HCT116 (cell line): ENCODE data around the gene S100A10. TPM values are rescaled to one million over a fixed set of nuclear protein-coding genes. Genes with fewer than 3 reads are reported as not detected.

Source experiments
- ATAC-seq: fragments of 200-7000 bp; cut with Tn5 transposase; 2 replicates; pipeline ENCODE4 v1.9.1; 2020; ENCODE audit warnings: mild to moderate bottlenecking, moderate library complexity
- BruUV-seq: library from RNA; stranded (reverse); fragments of 400-500 nt; replicated peaks from 2 replicates; lab custom pipeline; 2021; lab: Mats Ljungman, UMichigan
- CTCF ChIA-PET: fragments of 300-600 bp; sonication (Branson Sonifier 250); formaldehyde crosslinking; loops from one replicate; lab custom pipeline; 2021; ENCODE audit warnings: antibody characterized with exemption; lab: Charles Lee
- POLR2A ChIA-PET: fragments of 300-600, 350-600 bp; sonication (Branson Sonifier 250); formaldehyde crosslinking; loops from one replicate; lab custom pipeline; 2021; ENCODE audit warnings: antibody characterized with exemption; lab: Charles Lee
- RAD21 ChIA-PET, 2 experiments: fragments of 300-600 bp; sonication (Branson Sonifier 250); formaldehyde crosslinking; loops; one replicate each; lab custom pipeline; 2023; ENCODE audit warnings: low total read pairs in 2 of 2; ENCODE audit not compliant: uncharacterized antibody in 2 of 2, unreplicated experiment in 2 of 2, low non-redundant PET in 1 of 2; lab: Charles Lee
- DNase-seq: peaks from one replicate; pipeline ENCODE4 v3.0.0-alpha.2; 2010; ENCODE audit warnings: low read depth, low spot score
- H2AFZ ChIP-seq: fragments of 200-600 bp; shearing (Covaris generic), sonication (generic); 2 replicates; pipeline ENCODE4 v1.6.1; 2017; ENCODE audit warnings: low read depth, mixed run types, mixed read lengths, antibody characterized with exemption, low read length; ENCODE audit not compliant: poor library complexity, severe bottlenecking
- H3K27ac ChIP-seq: 2 replicates; pipeline ENCODE4 v1.5.1; 2012; ENCODE audit warnings: low read depth, low read length
- H3K27me3 ChIP-seq: fragments of 200-600 bp; sonication (generic); 2 replicates; pipeline ENCODE4 v1.6.1; 2016; ENCODE audit warnings: mixed run types, low read length, mixed read lengths; ENCODE audit not compliant: insufficient read depth
- H3K36me3 ChIP-seq, 2 experiments: fragments of 200-500 bp in 1 of 2; fragments of 200-600 bp in 1 of 2; sonication (Bioruptor generic) in 1 of 2; sonication (generic) in 1 of 2; 2 replicates each; pipeline versions ENCODE4 v1.5.1 to v1.6.1; 2014 to 2016; ENCODE audit warnings: low read length in 2 of 2, inconsistent platforms in 1 of 2, mixed read lengths in 1 of 2, mixed run types in 1 of 2; ENCODE audit not compliant: insufficient read depth in 2 of 2, control insufficient read depth in 1 of 2
- H3K4me1 ChIP-seq, 2 experiments: fragments of 200-600 bp in 1 of 2; sonication (generic) in 1 of 2; 2 replicates each; pipeline versions ENCODE4 v1.5.1 to v1.6.1; 2012 to 2017; ENCODE audit warnings: low read length in 2 of 2, inconsistent platforms in 1 of 2, mild to moderate bottlenecking in 1 of 2, mixed read lengths in 1 of 2, mixed run types in 1 of 2, moderate library complexity in 1 of 2; ENCODE audit not compliant: insufficient read depth in 2 of 2, control insufficient read depth in 1 of 2
- H3K4me2 ChIP-seq: fragments of 200-600 bp; sonication (generic); 2 replicates; pipeline ENCODE4 v1.6.1; 2017; ENCODE audit warnings: mixed run types, low read length, mixed read lengths
- H3K4me3 ChIP-seq, 2 experiments: fragments of 200-600 bp in 1 of 2; sonication (generic) in 1 of 2; replicated peaks in 1 of 2; 2 replicates each; pipeline ENCODE4 v1.5.1; 2011 to 2016; ENCODE audit warnings: low read length in 2 of 2, control low read depth in 1 of 2, low read depth in 1 of 2, mild to moderate bottlenecking in 1 of 2, mixed read lengths in 1 of 2, mixed run types in 1 of 2
- H3K79me2 ChIP-seq: fragments of 200-600 bp; sonication (generic); 2 replicates; pipeline ENCODE4 v1.6.1; 2017; ENCODE audit warnings: mild to moderate bottlenecking, mixed run types, low read length, moderate library complexity, mixed read lengths; ENCODE audit not compliant: insufficient read depth
- H3K9ac ChIP-seq: fragments of 200-600 bp; sonication (generic); 2 replicates; pipeline ENCODE4 v1.6.1; 2016; ENCODE audit warnings: low read length, mixed read lengths
- H3K9me2 ChIP-seq: fragments of 200-600 bp; sonication (generic), shearing (Covaris generic); 2 replicates; pipeline ENCODE4 v1.6.1; 2017; ENCODE audit warnings: mixed run types, mild to moderate bottlenecking, moderate library complexity; ENCODE audit not compliant: insufficient read depth
- H3K9me3 ChIP-seq, 2 experiments: fragments of 200-500 bp in 1 of 2; fragments of 200-600 bp in 1 of 2; sonication (Bioruptor generic) in 1 of 2; sonication (generic) in 1 of 2; 2 replicates each; pipeline ENCODE4 v1.6.1; 2014 to 2017; ENCODE audit warnings: low read length in 2 of 2, mixed read lengths in 2 of 2, inconsistent platforms in 1 of 2, low read depth in 1 of 2, mild to moderate bottlenecking in 1 of 2, mixed run types in 1 of 2, moderate library complexity in 1 of 2; ENCODE audit not compliant: control insufficient read depth in 1 of 2, insufficient read depth in 1 of 2
- H4K20me1 ChIP-seq: fragments of 200-600 bp; sonication (generic), shearing (Covaris generic); 2 replicates; pipeline ENCODE4 v1.6.1; 2017; ENCODE audit warnings: mixed run types, mild to moderate bottlenecking, moderate library complexity; ENCODE audit not compliant: insufficient read depth
- EZH2 ChIP-seq: fragments of 200-600 bp; sonication (generic); IDR thresholded peaks from 2 replicates; pipeline ENCODE4 v1.6.1; 2017; ENCODE audit warnings: antibody characterized with exemption, mixed run types
- EZH2phosphoT487 ChIP-seq: fragments of 200-600 bp; IDR thresholded peaks from 2 replicates; pipeline ENCODE4 v1.6.1; 2018; ENCODE audit warnings: antibody characterized with exemption, borderline replicate concordance
- FOSL1 ChIP-seq: IDR thresholded peaks from 2 replicates; pipeline ENCODE4 v1.6.1; 2012; ENCODE audit warnings: low read depth
- RAD21 ChIP-seq: IDR thresholded peaks from 2 replicates; pipeline ENCODE4 v1.6.1; 2012; ENCODE audit warnings: low read depth, mild to moderate bottlenecking
- REST ChIP-seq: IDR thresholded peaks from 2 replicates; pipeline ENCODE4 v1.6.1; 2012; ENCODE audit warnings: low read depth
- SP1 ChIP-seq: IDR thresholded peaks from 2 replicates; pipeline ENCODE4 v1.6.1; 2012; ENCODE audit warnings: low read depth
- ZFX ChIP-seq: fragments of 450-650 bp; IDR thresholded peaks from 2 replicates; pipeline ENCODE4 v1.6.1; 2017
- intact Hi-C: fragments of 100-400 bp; cut with micrococcal nuclease; formaldehyde crosslinking; loops from 2 replicates; pipeline ENCODE4 v1.10.0; 2022
- total RNA-seq: library from RNA; stranded (reverse); gene quantifications from one replicate; pipeline ENCODE4 v1.2.1, GENCODE V29; 2021; ENCODE audit not compliant: unreplicated experiment

The S100A10 gene
- total RNA-seq, 1 experiment from 2014 or later, result 340 TPM

GRCh38 chr1:152014943-152015342 lies 21.3 kb upstream of the S100A10 start:
- intact Hi-C loops, result no loop called here
- ATAC-seq, result no peak
- H3K27me3 ChIP-seq, result no peaks in the 10 kb centered on the region
- no peaks in the 10 kb centered on the region for H3K9me2 ChIP-seq
- H3K9me3 ChIP-seq, result no peaks in the 10 kb centered on the region
- peaks cover 0 to 4% of the 10 kb centered on the region in 2 experiments; a peak in 1 of 4 replicates for H3K4me1 ChIP-seq
- TF ChIP-seq RAD21, result no peak
- no peak for TF ChIP-seq REST
- TF ChIP-seq EZH2phosphoT487, result no peak
- no peak for TF ChIP-seq EZH2
- no peak for TF ChIP-seq SP1
- TF ChIP-seq FOSL1, result no peak
- no peak for TF ChIP-seq ZFX
- TF ChIP-seq, all 23 proteins: peak for 0
- no peaks in the 10 kb centered on the region for H4K20me1 ChIP-seq
- no peak for DNase-seq
- no peak overlapping the region for H3K27ac ChIP-seq
- no TSS peak for BruUV-seq
- POLR2A ChIA-PET, result no interaction called here
- CTCF ChIA-PET, result interaction anchor here (1.3 to 2.2 kb wide), 4 partner anchors 8 to 47 kb away, joined by 3 to 18 read pairs (median 6); no protein-coding TSS in a partner anchor
- H3K9ac ChIP-seq, result no peak overlapping the region
- RAD21 ChIA-PET, result no interaction called here
- no peak overlapping the region for H2AFZ ChIP-seq
- H3K4me2 ChIP-seq, result no peak overlapping the region
- H3K4me3 ChIP-seq, result no peak overlapping the region
- H3K36me3 ChIP-seq, result no peaks in the 10 kb centered on the region
- no peaks in the 10 kb centered on the region for H3K79me2 ChIP-seq
